Upper lobe of left lung (tissue), 4 donors: Measurements from ENCODE around the gene GXYLT1.

Experiments
- CTCF ChIP-seq, 6 experiments: fragments of 450-650 bp in 4 of 6; fragments of 200-600 bp in 2 of 6; sonication (generic) in 2 of 6; IDR thresholded peaks; one replicate each; pipeline ENCODE4 v1.5.1; 2016 to 2019; ENCODE audit warnings: antibody characterized with exemption in 6 of 6
- EP300 ChIP-seq, 4 donors: sonication (generic); formaldehyde crosslinking; IDR thresholded peaks; one replicate each; pipeline ENCODE4 v1.5.1; 2017; ENCODE audit warnings: antibody characterized with exemption in 4 of 4, control low read depth in 2 of 4
- POLR2A ChIP-seq, 4 donors: fragments of 450-650 bp; IDR thresholded peaks; one replicate each; pipeline ENCODE4 v1.5.1; 2016 to 2017; ENCODE audit warnings: antibody characterized with exemption in 4 of 4, mild to moderate bottlenecking in 2 of 4
- POLR2AphosphoS5 ChIP-seq, 2 donors: sonication (generic); formaldehyde crosslinking; IDR thresholded peaks; one replicate each; pipeline ENCODE4 v1.5.1; 2017; ENCODE audit warnings: antibody characterized with exemption in 2 of 2

DNA sequence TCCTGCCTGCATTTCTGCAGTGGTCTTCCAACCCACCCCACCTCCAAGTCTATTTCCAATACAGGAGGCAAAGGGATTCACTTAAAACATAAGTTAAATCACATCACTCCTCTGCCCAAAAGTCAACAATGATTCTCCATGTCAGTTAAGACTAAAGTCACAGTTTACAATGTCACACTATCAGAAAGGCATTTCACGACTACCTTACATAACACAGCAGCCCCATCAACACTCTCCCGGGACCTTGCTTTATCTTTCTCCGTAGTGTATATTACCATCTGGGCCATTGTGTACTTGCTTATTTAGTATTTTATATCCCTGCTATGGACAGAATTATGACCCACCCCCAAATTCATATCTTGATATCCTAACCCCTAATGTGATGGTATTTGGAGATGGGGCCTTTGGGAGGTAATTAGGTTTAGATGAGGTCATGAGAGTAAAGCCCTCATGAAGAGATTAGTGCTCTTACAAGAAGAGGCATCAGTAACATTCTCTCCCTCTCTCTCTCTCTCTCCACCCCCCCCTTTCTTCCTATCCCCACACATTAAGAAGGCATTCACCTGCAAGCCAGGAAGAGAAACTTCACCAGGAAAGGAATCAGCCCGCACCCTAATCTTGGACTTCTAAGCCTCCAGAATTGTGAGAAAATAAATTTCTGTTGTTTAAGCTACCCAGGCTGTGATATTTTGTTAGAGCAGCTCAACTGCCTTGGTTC is 112.7 kb downstream of the GXYLT1 start:
- TF ChIP-seq EP300 (IDR thresholded peaks at IDR 0.05) (no peak), POLR2A (IDR thresholded peaks at IDR 0.05) (no peak), CTCF (IDR thresholded peaks at IDR 0.05) (no peak), POLR2AphosphoS5 (IDR thresholded peaks at IDR 0.05) (no peak)
